ENCODE measurements around the gene SMURF2.

DNA sequence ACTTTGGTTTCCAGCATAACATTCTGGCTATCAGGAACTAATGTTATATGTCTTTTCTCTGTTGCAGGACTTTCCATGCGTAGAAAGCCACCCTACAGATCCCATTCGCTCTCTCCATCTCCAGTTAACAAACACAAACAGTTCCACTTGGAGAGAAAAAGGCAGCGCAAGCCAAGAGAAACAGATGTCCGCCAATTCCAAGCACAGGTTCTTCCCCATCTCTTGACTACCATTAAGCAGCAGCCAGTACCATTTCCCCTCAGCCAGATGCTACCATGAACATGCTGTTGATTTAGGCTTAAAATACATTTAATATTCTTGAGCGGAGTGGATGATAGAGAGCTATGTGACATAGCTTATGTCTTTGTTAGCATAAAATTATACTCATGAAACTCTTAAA lies 132.9 kb downstream of the SMURF2 start:
- TF ChIP-seq, protein P1, sequence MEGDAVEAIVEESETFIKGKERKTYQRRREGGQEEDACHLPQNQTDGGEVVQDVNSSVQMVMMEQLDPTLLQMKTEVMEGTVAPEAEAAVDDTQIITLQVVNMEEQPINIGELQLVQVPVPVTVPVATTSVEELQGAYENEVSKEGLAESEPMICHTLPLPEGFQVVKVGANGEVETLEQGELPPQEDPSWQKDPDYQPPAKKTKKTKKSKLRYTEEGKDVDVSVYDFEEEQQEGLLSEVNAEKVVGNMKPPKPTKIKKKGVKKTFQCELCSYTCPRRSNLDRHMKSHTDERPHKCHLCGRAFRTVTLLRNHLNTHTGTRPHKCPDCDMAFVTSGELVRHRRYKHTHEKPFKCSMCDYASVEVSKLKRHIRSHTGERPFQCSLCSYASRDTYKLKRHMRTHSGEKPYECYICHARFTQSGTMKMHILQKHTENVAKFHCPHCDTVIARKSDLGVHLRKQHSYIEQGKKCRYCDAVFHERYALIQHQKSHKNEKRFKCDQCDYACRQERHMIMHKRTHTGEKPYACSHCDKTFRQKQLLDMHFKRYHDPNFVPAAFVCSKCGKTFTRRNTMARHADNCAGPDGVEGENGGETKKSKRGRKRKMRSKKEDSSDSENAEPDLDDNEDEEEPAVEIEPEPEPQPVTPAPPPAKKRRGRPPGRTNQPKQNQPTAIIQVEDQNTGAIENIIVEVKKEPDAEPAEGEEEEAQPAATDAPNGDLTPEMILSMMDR (conservative IDR thresholded peaks at IDR 0.05; ENCODE audit: low read depth, low read length), result no peak
- TF ChIP-seq CHD1 (IDR thresholded peaks at IDR 0.05; ENCODE audit: low read depth, low read length) (no peak), POLR2A (IDR thresholded peaks at IDR 0.05; ENCODE audit: low read depth, low read length) (no peak), MAZ (IDR thresholded peaks at IDR 0.05; ENCODE audit: borderline replicate concordance, low read depth, low read length) (no peak), SMC3 (IDR thresholded peaks at IDR 0.05; ENCODE audit: low read depth, low read length) (no peak), MXI1 (IDR thresholded peaks at IDR 0.05; ENCODE audit: borderline replicate concordance, low read depth, low read length) (no peak), CEBPB (IDR thresholded peaks at IDR 0.05; ENCODE audit: low read depth, low read length) (no peak), MAFK (IDR thresholded peaks at IDR 0.05; ENCODE audit: low read depth, low read length) (no peak), RCOR1 (IDR thresholded peaks at IDR 0.05; ENCODE audit: insufficient replicate concordance, low read length) (no peak), RFX5 (IDR thresholded peaks at IDR 0.05; ENCODE audit: low read depth, low read length) (no peak), BHLHE40 (IDR thresholded peaks at IDR 0.05; ENCODE audit: low read depth, low read length) (no peak)
- TF ChIP-seq, protein P2, sequence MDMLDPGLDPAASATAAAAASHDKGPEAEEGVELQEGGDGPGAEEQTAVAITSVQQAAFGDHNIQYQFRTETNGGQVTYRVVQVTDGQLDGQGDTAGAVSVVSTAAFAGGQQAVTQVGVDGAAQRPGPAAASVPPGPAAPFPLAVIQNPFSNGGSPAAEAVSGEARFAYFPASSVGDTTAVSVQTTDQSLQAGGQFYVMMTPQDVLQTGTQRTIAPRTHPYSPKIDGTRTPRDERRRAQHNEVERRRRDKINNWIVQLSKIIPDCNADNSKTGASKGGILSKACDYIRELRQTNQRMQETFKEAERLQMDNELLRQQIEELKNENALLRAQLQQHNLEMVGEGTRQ (IDR thresholded peaks at IDR 0.05; ENCODE audit: low read depth, low read length), result no peak
- TF ChIP-seq, protein P3, sequence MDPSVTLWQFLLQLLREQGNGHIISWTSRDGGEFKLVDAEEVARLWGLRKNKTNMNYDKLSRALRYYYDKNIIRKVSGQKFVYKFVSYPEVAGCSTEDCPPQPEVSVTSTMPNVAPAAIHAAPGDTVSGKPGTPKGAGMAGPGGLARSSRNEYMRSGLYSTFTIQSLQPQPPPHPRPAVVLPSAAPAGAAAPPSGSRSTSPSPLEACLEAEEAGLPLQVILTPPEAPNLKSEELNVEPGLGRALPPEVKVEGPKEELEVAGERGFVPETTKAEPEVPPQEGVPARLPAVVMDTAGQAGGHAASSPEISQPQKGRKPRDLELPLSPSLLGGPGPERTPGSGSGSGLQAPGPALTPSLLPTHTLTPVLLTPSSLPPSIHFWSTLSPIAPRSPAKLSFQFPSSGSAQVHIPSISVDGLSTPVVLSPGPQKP (IDR thresholded peaks at IDR 0.05; ENCODE audit: borderline replicate concordance, low read depth, low read length), result no peak

All from IMR-90 (cell line).